CD4-positive, alpha-beta T cell (primary cell): ENCODE measurements around the gene MYH10. TPM values are rescaled to one million over a fixed set of nuclear protein-coding genes. Genes with fewer than 3 reads are reported as not detected.

Source experiments
- ATAC-seq: fragments of 200-7000 bp; cut with Tn5 transposase; one replicate; pipeline ENCODE4 v1.10.0; 2022; ENCODE audit warnings: mild to moderate bottlenecking; ENCODE audit not compliant: poor library complexity
- CTCF ChIA-PET: fragments of 350-600 bp; sonication (Branson Sonifier 250); formaldehyde crosslinking; loops from one replicate; lab custom pipeline; 2021; ENCODE audit warnings: antibody characterized with exemption, inconsistent platforms; lab: Charles Lee
- POLR2A ChIA-PET: fragments of 350-600 bp; sonication (Branson Sonifier 250); formaldehyde crosslinking; loops from one replicate; lab custom pipeline; 2021; ENCODE audit warnings: antibody characterized with exemption, inconsistent platforms; lab: Charles Lee
- DNase-seq, 14 experiments: peaks; one replicate each; pipeline ENCODE4 v3.0.0-alpha.2; 2013 to 2020; ENCODE audit warnings: mixed read lengths in 2 of 14
- H3K27ac ChIP-seq, 2 donors: one replicate each; pipeline versions ENCODE4 v1.5.1 to v1.7.0; 2013; ENCODE audit warnings: low read length in 2 of 2, low read depth in 1 of 2, mild to moderate bottlenecking in 1 of 2
- H3K27me3 ChIP-seq, 2 experiments: 1 replicate in 1 of 2; 2 replicates in 1 of 2; pipeline versions ENCODE4 v1.6.1 to v1.7.0; 2013; ENCODE audit warnings: low read length in 2 of 2, control low read depth in 1 of 2, mild to moderate bottlenecking in 1 of 2, moderate library complexity in 1 of 2; ENCODE audit not compliant: insufficient read depth in 2 of 2, control insufficient read depth in 1 of 2
- H3K36me3 ChIP-seq: one replicate; pipeline ENCODE4 v1.6.1; 2013; ENCODE audit warnings: low read length, control low read depth; ENCODE audit not compliant: insufficient read depth
- H3K4me1 ChIP-seq: one replicate; pipeline ENCODE4 v1.6.1; 2013; ENCODE audit warnings: low read length, control low read depth; ENCODE audit not compliant: insufficient read depth
- H3K4me3 ChIP-seq: one replicate; pipeline ENCODE4 v1.5.1; 2013; ENCODE audit warnings: mild to moderate bottlenecking, low read length, moderate library complexity
- H3K9me3 ChIP-seq, 2 experiments: 1 replicate in 1 of 2; 2 replicates in 1 of 2; pipeline versions ENCODE4 v1.6.1 to v1.7.0; 2013; ENCODE audit warnings: low read length in 2 of 2, mild to moderate bottlenecking in 2 of 2, control low read depth in 1 of 2, moderate library complexity in 1 of 2; ENCODE audit not compliant: control insufficient read depth in 1 of 2, insufficient read depth in 1 of 2
- H3K27ac Mint-ChIP-seq: one replicate; pipeline ENCODE4 v1.8.0; 2020; ENCODE audit warnings: mixed read lengths
- H3K27me3 Mint-ChIP-seq: one replicate; pipeline ENCODE4 v1.8.0; 2021; ENCODE audit warnings: mixed read lengths
- H3K36me3 Mint-ChIP-seq: one replicate; pipeline ENCODE4 v1.8.0; 2021; ENCODE audit warnings: low read depth, mixed read lengths
- H3K4me1 Mint-ChIP-seq: one replicate; pipeline ENCODE4 v1.8.0; 2021; ENCODE audit warnings: low read depth, mixed read lengths
- H3K4me3 Mint-ChIP-seq: one replicate; pipeline ENCODE4 v1.8.0; 2020; ENCODE audit warnings: mild to moderate bottlenecking, mixed read lengths
- H3K9me3 Mint-ChIP-seq: one replicate; pipeline ENCODE4 v1.8.0; 2020; ENCODE audit warnings: mixed read lengths
- CTCF ChIP-seq: fragments of 200-600 bp; IDR thresholded peaks from one replicate; pipeline ENCODE4 v1.8.0; 2022; ENCODE audit warnings: antibody characterized with exemption, mild to moderate bottlenecking
- intact Hi-C, 2 experiments: fragments of 100-400 bp; cut with DNase I in 1 of 2; cut with micrococcal nuclease in 1 of 2; formaldehyde crosslinking; loops; one replicate each; pipeline versions ENCODE4 v1.15.1 to v1.9.0; 2023 to 2025; cut with DNase I, micrococcal nuclease
- total RNA-seq, 174 experiments: library from RNA in 2 of 174; stranded (reverse) in 2 of 174; gene quantifications; one replicate each; pipeline ENCODE4 v1.2.3 and lab custom pipeline; 2021 to 2026

The MYH10 gene
- total RNA-seq, 2 experiments from 2014 or later, result 1.5 to 1.9 TPM

- Mint-ChIP-seq H3K4me3 (peak overlapping the region; percentile 95), H3K27me3 (no peaks in the 10 kb centered on the region), H3K9me3 (no peaks in the 10 kb centered on the region), H3K4me1 (peaks cover 52% of the 10 kb centered on the region), H3K27ac (peak overlapping the region; percentile 98), H3K36me3 (peaks cover 41% of the 10 kb centered on the region)
- peak; percentile 34 to 80 (median 52) for DNase-seq
- intact Hi-C loops, result loop anchor here in 1 of 2 experiments (10.0 kb wide), 3 partner anchors 518 to 1422 kb away; partner anchors contain the start of genes CFAP52, RNASEK and STX8
- ChIA-PET CTCF (interaction anchor here (0.9 to 1.9 kb wide), 4 partner anchors 26 to 60 kb away, joined by 3 to 8 read pairs (median 6); partner anchors contain the start of genes KRABD2 and RPL26), POLR2A (interaction anchor here (0.6 to 2.5 kb wide), 21 partner anchors 10 to 1028 kb away, joined by 3 to 20 read pairs (median 4); partner anchors contain the start of genes ATP1B2, BORCS6, CTC1 and KRABD2)
- Histone ChIP-seq H3K36me3 (peaks cover 14% of the 10 kb centered on the region), H3K4me1 (peaks cover 25% of the 10 kb centered on the region), H3K9me3 (no peaks in the 10 kb centered on the region), H3K27ac (peak overlapping the region; percentile 97 to 98), H3K4me3 (peak overlapping the region; percentile 78), H3K27me3 (no peaks in the 10 kb centered on the region)
- no peak for TF ChIP-seq CTCF
- peak; percentile 50 for ATAC-seq
These were observed 194.2 kb downstream of the MYH10 start for GRCh38 chr17:8436169-8436843.

GRCh38 chr17:8435245-8436168, 195.0 kb downstream of the MYH10 start, which contains the start of gene NDEL1:
Gene NDEL1 (plus strand): TSS chr17:8435884. CDS start chr17:8444272, 8,388 bp downstream.
- peak within 1 kb of the TSS; percentile 95 for H3K4me3 Mint-ChIP-seq
- ATAC-seq, result peak; percentile 91
- ChIA-PET CTCF (interaction anchor here (1.5 to 1.9 kb wide), 2 partner anchors 25 to 52 kb away, joined by 6 to 8 read pairs; partner anchors contain the start of gene RPL26), POLR2A (interaction anchor here (0.5 to 2.5 kb wide), 15 partner anchors 25 to 784 kb away, joined by 3 to 20 read pairs (median 4); partner anchors contain the start of genes ATP1B2, BORCS6, CTC1 and KRABD2)
- H3K4me3 ChIP-seq, result peak within 1 kb of the TSS; percentile 78
- H3K36me3 ChIP-seq, result peaks cover 12% of the 10 kb centered on the region
- H3K4me1 ChIP-seq, result peaks cover 25% of the 10 kb centered on the region
- peaks cover 34% of the 10 kb centered on the region for H3K36me3 Mint-ChIP-seq
- H3K9me3 Mint-ChIP-seq, result no peaks in the 10 kb centered on the region
- peak; percentile 98 to 99 (median 99) for DNase-seq
- H3K27me3 ChIP-seq, result no peaks in the 10 kb centered on the region
- peak within 1 kb of the TSS; percentile 97 to 98 for H3K27ac ChIP-seq
- intact Hi-C loops, result loop anchor here (1.0 to 10.0 kb wide), 5 partner anchors 25 to 1421 kb away; partner anchors contain the start of genes RPL26 (in 2 of the 2), CFAP52 (in 1 of the 2), RNASEK (in 1 of the 2) and STX8 (in 1 of the 2)
- no peak for TF ChIP-seq CTCF
- no peaks in the 10 kb centered on the region for H3K9me3 ChIP-seq
- H3K27me3 Mint-ChIP-seq, result no peaks in the 10 kb centered on the region
- peak within 1 kb of the TSS; percentile 98 for H3K27ac Mint-ChIP-seq
- H3K4me1 Mint-ChIP-seq, result peaks cover 44% of the 10 kb centered on the region

- ChIA-PET POLR2A (no interaction called here), CTCF (no interaction called here)
- Histone ChIP-seq H3K27ac (no peak overlapping the region), H3K36me3 (no peaks in the 10 kb centered on the region), H3K4me3 (no peak overlapping the region), H3K4me1 (peaks cover 6% of the 10 kb centered on the region), H3K9me3 (no peaks in the 10 kb centered on the region), H3K27me3 (no peaks in the 10 kb centered on the region)
- TF ChIP-seq CTCF, result no peak
- peaks cover 6% of the 10 kb centered on the region for H3K4me1 Mint-ChIP-seq
- H3K9me3 Mint-ChIP-seq, result no peaks in the 10 kb centered on the region
- no peak for DNase-seq
- intact Hi-C loops, result loop anchor here in 1 of 2 experiments (10.0 kb wide), 3 partner anchors 524 to 1416 kb away; partner anchors contain the start of genes CFAP52, RNASEK and STX8
- no peak overlapping the region for H3K27ac Mint-ChIP-seq
- no peak overlapping the region for H3K4me3 Mint-ChIP-seq
- peaks cover 10% of the 10 kb centered on the region for H3K27me3 Mint-ChIP-seq
- peaks cover 8% of the 10 kb centered on the region for H3K36me3 Mint-ChIP-seq
- ATAC-seq, result no peak
These were observed 199.6 kb downstream of the MYH10 start for GRCh38 chr17:8430966-8431365.
